ENCODE data around the gene ARPP21.

DNA sequence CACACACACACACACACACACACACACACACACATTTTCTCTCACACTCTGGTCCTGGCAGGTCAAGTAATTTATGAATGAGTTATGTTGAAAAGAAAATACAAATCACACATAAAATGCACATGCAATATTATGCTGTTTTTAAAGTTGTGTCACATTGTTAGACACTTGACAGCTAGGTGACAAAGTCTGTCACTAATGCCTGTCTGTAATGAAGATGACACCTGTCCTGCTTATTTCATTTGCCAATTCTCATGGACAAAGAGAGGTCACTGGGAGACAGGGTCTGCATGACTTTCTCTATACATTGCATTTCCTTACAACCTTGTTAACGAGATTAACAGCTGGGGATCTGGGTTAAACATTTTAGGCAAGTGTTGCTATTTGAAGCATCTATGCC lies 71.2 kb downstream of the ARPP21 start:
- TF ChIP-seq, protein P1, sequence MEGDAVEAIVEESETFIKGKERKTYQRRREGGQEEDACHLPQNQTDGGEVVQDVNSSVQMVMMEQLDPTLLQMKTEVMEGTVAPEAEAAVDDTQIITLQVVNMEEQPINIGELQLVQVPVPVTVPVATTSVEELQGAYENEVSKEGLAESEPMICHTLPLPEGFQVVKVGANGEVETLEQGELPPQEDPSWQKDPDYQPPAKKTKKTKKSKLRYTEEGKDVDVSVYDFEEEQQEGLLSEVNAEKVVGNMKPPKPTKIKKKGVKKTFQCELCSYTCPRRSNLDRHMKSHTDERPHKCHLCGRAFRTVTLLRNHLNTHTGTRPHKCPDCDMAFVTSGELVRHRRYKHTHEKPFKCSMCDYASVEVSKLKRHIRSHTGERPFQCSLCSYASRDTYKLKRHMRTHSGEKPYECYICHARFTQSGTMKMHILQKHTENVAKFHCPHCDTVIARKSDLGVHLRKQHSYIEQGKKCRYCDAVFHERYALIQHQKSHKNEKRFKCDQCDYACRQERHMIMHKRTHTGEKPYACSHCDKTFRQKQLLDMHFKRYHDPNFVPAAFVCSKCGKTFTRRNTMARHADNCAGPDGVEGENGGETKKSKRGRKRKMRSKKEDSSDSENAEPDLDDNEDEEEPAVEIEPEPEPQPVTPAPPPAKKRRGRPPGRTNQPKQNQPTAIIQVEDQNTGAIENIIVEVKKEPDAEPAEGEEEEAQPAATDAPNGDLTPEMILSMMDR (IDR thresholded peaks at IDR 0.05; ENCODE audit: low read depth, low read length) = no peak
- no peak for TF ChIP-seq EZH2phosphoT487 (IDR thresholded peaks at IDR 0.05; ENCODE audit: low read depth)
